Ovary (tissue), 9 donors: Measurements from ENCODE around the gene UBA5. TPM values are rescaled to one million over a fixed set of nuclear protein-coding genes. Genes with fewer than 3 reads are reported as not detected.

Experiments
- DNase-seq, 5 donors: peaks; one replicate each; pipeline ENCODE4 v3.0.0-alpha.2; 2019 to 2020
- H3K27ac ChIP-seq, 2 donors: fragments of 200-600 bp; one replicate each; pipeline versions ENCODE4 v1.5.1 to v1.8.0; 2019 to 2022
- H3K27me3 ChIP-seq: fragments of 200-600 bp; one replicate; pipeline ENCODE4 v1.8.0; 2022
- H3K36me3 ChIP-seq: fragments of 200-600 bp; sonication (generic); one replicate; pipeline ENCODE4 v1.5.1; 2019
- H3K4me1 ChIP-seq: one replicate; pipeline ENCODE4 v1.8.1; 2013; ENCODE audit warnings: mild to moderate bottlenecking, moderate library complexity; ENCODE audit not compliant: insufficient read depth
- H3K4me3 ChIP-seq: fragments of 200-600 bp; sonication (generic); one replicate; pipeline ENCODE4 v1.5.1; 2017
- H3K9me3 ChIP-seq, 2 donors: fragments of 200-600 bp in 1 of 2; sonication (generic) in 1 of 2; one replicate each; pipeline versions ENCODE4 v1.5.1 to v1.8.1; 2013 to 2019; ENCODE audit warnings: mild to moderate bottlenecking in 1 of 2, moderate library complexity in 1 of 2
- CTCF ChIP-seq, 3 donors: fragments of 450-650 bp in 2 of 3; fragments of 200-600 bp in 1 of 3; IDR thresholded peaks; one replicate each; pipeline versions ENCODE4 v1.5.1 to v1.8.0; 2016 to 2022; ENCODE audit warnings: antibody characterized with exemption in 3 of 3, mild to moderate bottlenecking in 1 of 3
- EP300 ChIP-seq: sonication (generic); formaldehyde crosslinking; IDR thresholded peaks from one replicate; pipeline ENCODE4 v1.6.1; 2017; ENCODE audit warnings: antibody characterized with exemption
- POLR2A ChIP-seq: fragments of 450-650 bp; IDR thresholded peaks from one replicate; pipeline ENCODE4 v1.6.1; 2017; ENCODE audit warnings: antibody characterized with exemption, mild to moderate bottlenecking, moderate library complexity
- WGBS, 3 donors: extraction: QIAGEN DNeasy Blood & Tissue Kit in 1 of 3; methylation state at CpG; one replicate each; pipeline versions ENCODE4 v1.1.5 to v1.1.7; 2013 to 2017; 5-methylcytosine and 5-hydroxymethylcytosine counted together
- intact Hi-C, 4 donors: fragments of 100-400 bp; cut with DNase I; formaldehyde crosslinking; loops; one replicate each; pipeline versions ENCODE4 v1.11.0 to v1.15.1; 2022 to 2023
- polyA plus RNA-seq, 2 donors: library from polyadenylated mRNA; stranded (reverse); fragments of 200-250 nt in 1 of 2; fragments of 350-450 nt in 1 of 2; fragmentation: Illumina TruSeq in 1 of 2; extraction: RNeasy Lipid Tissue Mini Kit (QIAGEN cat#74804) in 1 of 2; gene quantifications; one replicate each; pipeline ENCODE4 v1.2.3, GENCODE V29; 2013 to 2014
- total RNA-seq, 7 donors: library from RNA; depleted of rRNA in 2 of 7; stranded (reverse); fragments of >200 nt in 2 of 7; fragmentation: NEBNext Ultra II Directional in 3 of 7; extraction: Animal tissue kit (Norgen Biotek cat#: 25700) in 3 of 7; gene quantifications; one replicate each; pipeline versions ENCODE4 v1.1.0 to v1.2.4, GENCODE V29; 2016 to 2023
- donor health status: DM: no; HTN: no; CAD: no; lungs with moderate emphysema.
- donor health status: DM: no; HTN: no; CAD: no.
- donor health status: Bipolar disorder and iron deficiency.
- donor health status: DM: yes; HTN: yes; CAD: no.
- donor health status: DM: no; HTN: no; CAD: no.
- donor health status: DM: yes; HTN: yes; CAD: no.

UBA5 gene
- total and polyA plus RNA-seq, 9 donors, result 15.6 to 40.6 (median 29.1) TPM

GRCh38 chr3:132720228-132720627 lies 60.1 kb downstream of the UBA5 start:
- 57 to 58% (median 57%) methylated on average over 6 of the region's 6 CpGs for WGBS, 3 donors
- H3K27me3 ChIP-seq, result no peaks in the 10 kb centered on the region
- peak overlapping the region; percentile 13 for H3K4me3 ChIP-seq
- no peaks in the 10 kb centered on the region for H3K9me3 ChIP-seq
- no peaks in the 10 kb centered on the region for H3K36me3 ChIP-seq
- no peak overlapping the region for H3K27ac ChIP-seq
- no peak for DNase-seq
- intact Hi-C loops, result loop anchor here in 1 of 4 donors (10.0 kb wide), 1 partner anchor 315 kb away; the partner anchor contains the start of gene TMEM108
- H3K4me1 ChIP-seq, result peaks cover 2% of the 10 kb centered on the region
- TF ChIP-seq EP300 (no peak), POLR2A (no peak), CTCF (IDR thresholded peaks at IDR 0.05) (no peak)

- peaks cover 2% of the 10 kb centered on the region for H3K4me1 ChIP-seq
- H3K27me3 ChIP-seq, result no peaks in the 10 kb centered on the region
- H3K27ac ChIP-seq, result peak overlapping the region; percentile 65 to 96
- intact Hi-C loops, result loop anchor here in 1 of 4 donors (10.0 kb wide), 1 partner anchor 313 kb away; the partner anchor contains the start of gene TMEM108
- 1 to 3% (median 1%) methylated on average over 37 to 47 of the region's 47 CpGs for WGBS, 3 donors
- no peaks in the 10 kb centered on the region for H3K9me3 ChIP-seq
- peak in 3 of 5 donors; percentile 34 to 68 (median 57) for DNase-seq
- TF ChIP-seq POLR2A, result no peak
- peak in 2 of 3 donors; percentile 52 to 61 for TF ChIP-seq CTCF (IDR thresholded peaks at IDR 0.05)
- no peak for TF ChIP-seq EP300
- no peaks in the 10 kb centered on the region for H3K36me3 ChIP-seq
- H3K4me3 ChIP-seq, result peak overlapping the region; percentile 86
Observed at GRCh38 chr3:132721479-132722164, 61.5 kb downstream of the UBA5 start.

- H3K4me3 ChIP-seq, result peak within 1 kb of the TSS; percentile 86
- DNase-seq, result peak; percentile 96 to 99 (median 98)
- H3K27ac ChIP-seq, result peak within 1 kb of the TSS; percentile 65 to 96
- TF ChIP-seq CTCF (IDR thresholded peaks at IDR 0.05), result peak in 1 of 3 donors; percentile 17
- TF ChIP-seq EP300, result no peak
- TF ChIP-seq POLR2A, result peak; percentile 64
- H3K9me3 ChIP-seq, result no peaks in the 10 kb centered on the region
- no peaks in the 10 kb centered on the region for H3K27me3 ChIP-seq
- intact Hi-C loops, result loop anchor here in 1 of 4 donors (10.0 kb wide), 1 partner anchor 312 kb away; the partner anchor contains the start of gene TMEM108
- H3K36me3 ChIP-seq, result no peaks in the 10 kb centered on the region
- WGBS, 3 donors, result 0 to 2% (median 1%) methylated on average over 27 to 92 of the region's 96 CpGs
- peaks cover 2% of the 10 kb centered on the region for H3K4me1 ChIP-seq
Observed at GRCh38 chr3:132722165-132723023, 62.3 kb downstream of the UBA5 start, which contains the start of gene NPHP3. Gene NPHP3, minus strand, starts transcription at chr3:132722409. Its CDS starts 54 bp downstream, at chr3:132722355.
